H1 (cell line): Measurements from ENCODE around the gene GAS7. TPM values are rescaled to one million over a fixed set of nuclear protein-coding genes. Genes with fewer than 3 reads are reported as not detected.

Experiments used
- CTCF ChIA-PET: fragments of 300-600 bp; sonication (Branson Sonifier 250); formaldehyde crosslinking; loops from one replicate; lab custom pipeline; 2021; ENCODE audit not compliant: partially characterized antibody; lab: Charles Lee
- POLR2A ChIA-PET: fragments of 300-600 bp; sonication (Branson Sonifier 250); formaldehyde crosslinking; loops from one replicate; lab custom pipeline; 2021; ENCODE audit warnings: inconsistent platforms; ENCODE audit not compliant: partially characterized antibody; lab: Charles Lee
- DNase-seq, 2 experiments: peaks; one replicate each; pipeline versions ENCODE4 v3.0.0 to v3.0.0-alpha.2; 2010 to 2022; ENCODE audit warnings: low spot score in 2 of 2, low read depth in 1 of 2, mixed read lengths in 1 of 2
- FAIRE-seq: peaks from 2 replicates; lab custom pipeline; 2011; peaks lifted over from hg19 to GRCh38; lab: Jason Lieb, UNC
- H2AFZ ChIP-seq: 2 replicates; pipeline ENCODE4 v1.8.1; 2012; ENCODE audit warnings: low read length, inconsistent platforms
- H2AK5ac ChIP-seq: 2 replicates; pipeline ENCODE4 v1.6.1; 2013; ENCODE audit warnings: low read depth, low read length
- H2BK120ac ChIP-seq: replicated peaks from 2 replicates; pipeline ENCODE3; 2013; ENCODE audit warnings: low read depth, low read length, inconsistent platforms
- H2BK12ac ChIP-seq: 2 replicates; pipeline ENCODE4 v1.6.1; 2013; ENCODE audit warnings: low read depth, low read length
- H2BK15ac ChIP-seq: 2 replicates; pipeline ENCODE4 v1.6.1; 2013; ENCODE audit warnings: low read length
- H2BK20ac ChIP-seq: 2 replicates; pipeline ENCODE4 v1.6.1; 2013; ENCODE audit warnings: low read length
- H2BK5ac ChIP-seq: 2 replicates; pipeline ENCODE4 v1.6.1; 2013; ENCODE audit warnings: low read depth, low read length
- H3K14ac ChIP-seq: 2 replicates; pipeline ENCODE4 v1.6.1; 2013; ENCODE audit warnings: inconsistent platforms; ENCODE audit not compliant: insufficient read length
- H3K18ac ChIP-seq: 2 replicates; pipeline ENCODE4 v1.6.1; 2013; ENCODE audit warnings: low read length; ENCODE audit errors: extremely low read depth
- H3K23ac ChIP-seq: 2 replicates; pipeline ENCODE4 v1.6.1; 2013; ENCODE audit warnings: inconsistent platforms; ENCODE audit not compliant: insufficient read length
- H3K23me2 ChIP-seq: 2 replicates; pipeline ENCODE4 v1.6.1; 2013; ENCODE audit warnings: low read depth, low read length
- H3K27ac ChIP-seq: 2 replicates; pipeline ENCODE4 v1.6.1; 2011; ENCODE audit warnings: low read depth, low read length, inconsistent platforms
- H3K27me3 ChIP-seq, 4 experiments: replicated peaks in 1 of 4; 1 replicate in 1 of 4; 2 replicates in 3 of 4; pipeline versions ENCODE4 v1.6.1 to v1.8.1; 2011 to 2013; ENCODE audit warnings: low read length in 3 of 4, mild to moderate bottlenecking in 3 of 4, inconsistent platforms in 2 of 4, mixed read lengths in 2 of 4, moderate library complexity in 1 of 4; ENCODE audit not compliant: control insufficient read depth in 3 of 4, insufficient read depth in 3 of 4; ENCODE audit errors: extremely low read depth in 1 of 4
- H3K36me3 ChIP-seq, 4 experiments: 2 replicates each; pipeline versions ENCODE4 v1.6.1 to v1.8.1; 2011 to 2013; ENCODE audit warnings: mild to moderate bottlenecking in 4 of 4, low read length in 3 of 4, moderate library complexity in 2 of 4, control low read depth in 1 of 4, inconsistent platforms in 1 of 4; ENCODE audit not compliant: insufficient read depth in 4 of 4, control insufficient read depth in 2 of 4
- H3K4ac ChIP-seq: replicated peaks from 2 replicates; pipeline ENCODE3; 2013; ENCODE audit warnings: low read length, low read depth, mixed read lengths, inconsistent platforms; ENCODE audit not compliant: insufficient read length
- H3K4me1 ChIP-seq, 4 experiments: replicated peaks in 1 of 4; 1 replicate in 1 of 4; 2 replicates in 3 of 4; pipeline versions ENCODE4 v1.6.1 to v1.8.1; 2011 to 2013; ENCODE audit warnings: low read length in 3 of 4, inconsistent platforms in 2 of 4, mixed read lengths in 1 of 4; ENCODE audit not compliant: insufficient read depth in 4 of 4, control insufficient read depth in 3 of 4
- H3K4me2 ChIP-seq, 2 experiments: 2 replicates each; pipeline versions ENCODE4 v1.6.1 to v1.8.1; 2011 to 2013; ENCODE audit warnings: low read depth in 2 of 2, low read length in 2 of 2, control low read depth in 1 of 2, inconsistent platforms in 1 of 2, mild to moderate bottlenecking in 1 of 2; ENCODE audit not compliant: insufficient read depth in 1 of 2
- H3K4me3 ChIP-seq, 4 experiments: fragments of 200-600, 300-600 bp in 1 of 4; sonication (generic), shearing (Covaris generic), sonication (Bioruptor Twin) in 1 of 4; 2 replicates each; pipeline versions ENCODE4 v1.5.1 to v1.8.1; 2011 to 2016; ENCODE audit warnings: low read length in 4 of 4, low read depth in 3 of 4, control low read depth in 2 of 4, inconsistent platforms in 2 of 4, mild to moderate bottlenecking in 2 of 4, mixed read lengths in 1 of 4, moderate library complexity in 1 of 4; ENCODE audit not compliant: insufficient read depth in 2 of 4; ENCODE audit errors: extremely low read depth in 1 of 4
- H3K56ac ChIP-seq: replicated peaks from 2 replicates; pipeline ENCODE3; 2013; ENCODE audit warnings: low read depth, mild to moderate bottlenecking, mixed read lengths, low read length, inconsistent platforms; ENCODE audit not compliant: insufficient read length
- H3K79me1 ChIP-seq: 2 replicates; pipeline ENCODE4 v1.6.1; 2013; ENCODE audit warnings: low read depth, low read length, control low read depth
- H3K79me2 ChIP-seq, 2 experiments: 2 replicates each; pipeline versions ENCODE4 v1.6.1 to v1.8.1; 2012 to 2013; ENCODE audit warnings: low read length in 2 of 2, mild to moderate bottlenecking in 2 of 2, inconsistent platforms in 1 of 2; ENCODE audit not compliant: insufficient read depth in 2 of 2, control insufficient read depth in 1 of 2
- H3K9ac ChIP-seq, 4 experiments: replicated peaks in 1 of 4; 1 replicate in 1 of 4; 2 replicates in 3 of 4; pipeline versions ENCODE4 v1.6.1 to v1.8.1; 2011 to 2013; ENCODE audit warnings: low read depth in 3 of 4, low read length in 3 of 4, control low read depth in 2 of 4, mild to moderate bottlenecking in 2 of 4, moderate library complexity in 2 of 4, inconsistent platforms in 1 of 4; ENCODE audit errors: extremely low read depth in 1 of 4
- H3K9me3 ChIP-seq, 2 experiments: 2 replicates each; pipeline versions ENCODE4 v1.6.1 to v1.8.1; 2012 to 2013; ENCODE audit warnings: mild to moderate bottlenecking in 2 of 2, moderate library complexity in 2 of 2, control low read depth in 1 of 2, inconsistent platforms in 1 of 2, low read depth in 1 of 2, low read length in 1 of 2, mixed read lengths in 1 of 2; ENCODE audit not compliant: insufficient read depth in 2 of 2
- H4K20me1 ChIP-seq, 2 experiments: replicated peaks in 1 of 2; 2 replicates each; pipeline versions ENCODE3 to v1.8.1; 2011 to 2013; ENCODE audit warnings: inconsistent platforms in 2 of 2, low read length in 2 of 2, mild to moderate bottlenecking in 1 of 2; ENCODE audit not compliant: insufficient read depth in 2 of 2, control insufficient read depth in 1 of 2
- H4K5ac ChIP-seq: 2 replicates; pipeline ENCODE4 v1.6.1; 2013; ENCODE audit warnings: low read length, low read depth, mixed read lengths, inconsistent platforms; ENCODE audit not compliant: insufficient read length
- H4K8ac ChIP-seq: 2 replicates; pipeline ENCODE4 v1.8.0; 2013; ENCODE audit warnings: mild to moderate bottlenecking, moderate library complexity, low read length, inconsistent platforms; ENCODE audit not compliant: insufficient read depth; ENCODE audit errors: extremely low read depth
- H4K91ac ChIP-seq: replicated peaks from 2 replicates; pipeline ENCODE3; 2013; ENCODE audit warnings: low read length, mixed read lengths, inconsistent platforms; ENCODE audit not compliant: insufficient read length
- E2F6 ChIP-seq: IDR thresholded peaks from 2 replicates; pipeline ENCODE4 v1.6.1; 2012; ENCODE audit warnings: inconsistent platforms
- EZH2 ChIP-seq: fragments of 200-600 bp; sonication (generic); IDR thresholded peaks from 2 replicates; pipeline ENCODE4 v1.7.1; 2012; ENCODE audit warnings: low read depth, mild to moderate bottlenecking, moderate library complexity, low read length, inconsistent platforms; ENCODE audit not compliant: severe bottlenecking
- KDM5A ChIP-seq: fragments of 200-600 bp; IDR thresholded peaks from 2 replicates; pipeline ENCODE4 v1.7.1; 2012; ENCODE audit warnings: mild to moderate bottlenecking, low read length, inconsistent platforms, mixed read lengths
- PHF8 ChIP-seq: fragments of 200-600 bp; sonication (generic); conservative IDR thresholded peaks from 2 replicates; pipeline ENCODE4 v1.7.1; 2012; ENCODE audit warnings: low read depth, mild to moderate bottlenecking, inconsistent platforms, low read length, moderate library complexity
- POLR2A ChIP-seq, 2 experiments: IDR thresholded peaks; 1 replicate in 1 of 2; 2 replicates in 1 of 2; pipeline ENCODE4 v1.6.1; 2011; ENCODE audit warnings: low read depth in 2 of 2, low read length in 2 of 2, mild to moderate bottlenecking in 2 of 2; ENCODE audit errors: control extremely low read depth in 1 of 2
- POLR2AphosphoS5 ChIP-seq: IDR thresholded peaks from 2 replicates; pipeline ENCODE4 v1.6.1; 2011; ENCODE audit warnings: low read depth, low read length
- SIN3A ChIP-seq, 2 experiments: IDR thresholded peaks in 1 of 2; conservative IDR thresholded peaks in 1 of 2; 2 replicates each; pipeline ENCODE4 v1.6.1; 2011 to 2012; ENCODE audit warnings: low read length in 2 of 2, improper control_type of control experiment in 1 of 2, low read depth in 1 of 2, mild to moderate bottlenecking in 1 of 2
- SIX5 ChIP-seq: IDR thresholded peaks from 2 replicates; pipeline ENCODE4 v1.6.1; 2011; ENCODE audit warnings: mild to moderate bottlenecking, low read depth, low read length
- SP4 ChIP-seq: IDR thresholded peaks from 2 replicates; pipeline ENCODE4 v1.6.1; 2012; ENCODE audit warnings: low read length, inconsistent platforms
- TCF12 ChIP-seq: IDR thresholded peaks from 2 replicates; pipeline ENCODE4 v1.6.1; 2011; ENCODE audit warnings: low read depth, mild to moderate bottlenecking, low read length
- USF2 ChIP-seq: IDR thresholded peaks from 2 replicates; pipeline ENCODE4 v1.6.1; 2011; ENCODE audit warnings: low read length, improper control_type of control experiment
- WGBS, 2 experiments: shearing (Covaris generic) in 1 of 2; methylation state at CpG; one replicate each; pipeline versions ENCODE4 v1.1.6 to v1.1.7; 2013 to 2015; ENCODE audit warnings: low lambda C conversion rate in 2 of 2, mixed read lengths in 2 of 2, inconsistent platforms in 1 of 2, low coverage in 1 of 2, missing lambda C conversion rate in 1 of 2; ENCODE audit not compliant: insufficient replicate concordance in 2 of 2, insufficient coverage in 1 of 2, insufficient read length in 1 of 2; ENCODE audit errors: extremely low coverage in 1 of 2, missing lambda C conversion rate in 1 of 2; 5-methylcytosine and 5-hydroxymethylcytosine counted together
- polyA plus RNA-seq, 7 experiments: library from polyadenylated mRNA; depleted of rRNA in 3 of 7; stranded (reverse) in 5 of 7; unstranded in 2 of 7; fragments of >200 nt in 5 of 7; fragments of 200-250 nt in 2 of 7; gene quantifications; 1 replicate in 5 of 7; 2 replicates in 1 of 7; 4 replicates in 1 of 7; pipeline versions ENCODE4 v1.2.1 to v1.2.3, GENCODE V29; 2011 to 2013; ENCODE audit warnings: missing spikeins in 2 of 7, mixed read lengths in 2 of 7
- total RNA-seq: library from RNA; stranded (reverse); fragmentation: NEBNext Ultra II Directional; extraction: Animal tissue kit (Norgen Biotek cat#: 25700); gene quantifications from 2 replicates; pipeline ENCODE4 v1.2.1, GENCODE V29; 2021

The GAS7 gene
- total and polyA plus RNA-seq, 2 of the 8 experiments (the other 6 are each of a cell fraction or from before 2014, with no cell fraction given): 5.0 to 14.5 TPM

GRCh38 chr17:9999919-10000695 is 198.3 kb downstream of the GAS7 start:
- no peak overlapping the region for H2BK5ac ChIP-seq
- H3K79me2 ChIP-seq: no peaks in the 10 kb centered on the region
- H2BK12ac ChIP-seq: no peak overlapping the region
- TF ChIP-seq SP4 (no peak), EZH2 (no peak), E2F6 (no peak), USF2 (no peak), SIN3A (conservative IDR thresholded peaks at IDR 0.05 in 1 of 2, IDR thresholded peaks at IDR 0.05 in 1 of 2; ENCODE audit: low read depth in 1 of 2, low read length in 2 of 2) (no peak), TCF12 (no peak), POLR2A (IDR thresholded peaks at IDR 0.05; ENCODE audit: control extremely low read depth in 1 of 2, low read depth in 2 of 2, low read length in 2 of 2) (no peak), POLR2AphosphoS5 (no peak), PHF8 (no peak), SIX5 (no peak), KDM5A (no peak)

More at GRCh38 chr17:9999919-10000695, 198.3 kb downstream of the GAS7 start:
- Histone ChIP-seq H3K4me2 (no peak overlapping the region), H4K91ac (no peak overlapping the region), H3K4ac (no peak overlapping the region), H3K18ac (no peak overlapping the region), H2AK5ac (no peak overlapping the region), H2BK120ac (no peak overlapping the region), H3K4me1 (no peaks in the 10 kb centered on the region; a peak in 1 of 7 replicates), H3K9me3 (no peaks in the 10 kb centered on the region; a peak in 1 of 4 replicates), H3K9ac (no peak overlapping the region), H4K20me1 (peaks cover 0 to 1% of the 10 kb centered on the region in 2 experiments), H3K79me1 (no peaks in the 10 kb centered on the region), H2BK15ac (no peak overlapping the region), H3K27me3 (no peaks in the 10 kb centered on the region), H3K27ac (no peak overlapping the region), H3K56ac (no peak overlapping the region), H3K4me3 (no peak overlapping the region), H4K5ac (no peak overlapping the region), H3K23me2 (no peaks in the 10 kb centered on the region), H3K36me3 (no peaks in the 10 kb centered on the region), H2AFZ (no peak overlapping the region), H4K8ac (no peak overlapping the region), H2BK20ac (no peak overlapping the region), H3K23ac (no peak overlapping the region), H3K14ac (no peak overlapping the region)
- ChIA-PET CTCF (interaction anchor here (1.2 kb wide), 1 partner anchor 12 kb away, joined by 4 read pairs; no protein-coding TSS in a partner anchor), POLR2A (no interaction called here)
- WGBS, 2 experiments: 88% methylated on average over 9 of the region's 9 CpGs; no CpG with 5 or more reads in 1 of the 2 experiments
- FAIRE-seq: no peak
- DNase-seq: no peak
